Measurements from ENCODE around the gene ARSB. TPM values are rescaled to one million over a fixed set of nuclear protein-coding genes. Genes with fewer than 3 reads are reported as not detected.
A peak's percentile ranks its signal among the peaks of the same experiment; 100 is the strongest.

Gene ARSB
- total RNA-seq, 1 experiment from 2014 or later, result 11.4 TPM

DNA sequence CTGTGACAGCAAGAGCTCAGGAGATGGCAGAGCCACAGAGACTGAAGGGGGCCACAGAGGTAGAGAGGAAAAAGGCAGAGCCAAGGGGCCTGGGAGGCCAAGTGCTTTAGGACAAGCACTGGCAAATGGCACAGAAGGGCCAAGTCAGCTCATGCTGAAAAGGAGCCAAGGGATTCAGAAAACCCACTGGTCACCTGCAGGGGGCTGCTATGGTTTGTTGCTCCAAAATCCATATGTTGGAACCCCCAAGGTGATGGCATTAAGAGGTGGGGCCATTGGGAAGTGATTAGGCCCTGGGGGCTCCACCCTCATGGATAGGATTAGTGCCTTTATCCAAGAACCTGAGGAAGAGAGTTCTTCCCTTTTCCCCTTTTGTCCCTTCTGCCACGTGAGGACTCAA is 165.4 kb downstream of the ARSB start:
- Mint-ChIP-seq H3K9me3 (no peaks in the 10 kb centered on the region; a peak in 1 of 5 replicates), H3K27ac (peak overlapping the region in 1 of 3 experiments; percentile 18; a peak in 1 of 7 replicates), H3K4me1 (peaks cover 0 to 7% of the 10 kb centered on the region in 2 experiments; a peak in 1 of 4 replicates), H3K27me3 (ENCODE audit: low read depth) (no peaks in the 10 kb centered on the region), H3K36me3 (ENCODE audit: insufficient read depth in 1 of 3, low read depth in 3 of 3) (peaks cover 0 to 2% (median 0%) of the 10 kb centered on the region in 3 experiments; a peak in 2 of 7 replicates), H3K4me3 (no peak overlapping the region)
- Histone ChIP-seq H3K23me2 (ENCODE audit: insufficient read length, low read depth, low read length, poor library complexity, severe bottlenecking) (no peaks in the 10 kb centered on the region), H3K4me1 (ENCODE audit: insufficient read depth, low read length) (no peaks in the 10 kb centered on the region), H3K27me3 (ENCODE audit: insufficient read depth, low read length) (no peaks in the 10 kb centered on the region), H4K5ac (ENCODE audit: insufficient read length, low read depth, low read length) (no peak overlapping the region), H4K91ac (ENCODE audit: insufficient read length, low read depth, low read length) (no peak overlapping the region), H2BK20ac (ENCODE audit: low read depth, low read length, poor library complexity, severe bottlenecking) (no peak overlapping the region), H4K8ac (replicated peaks; ENCODE audit: insufficient read length, low read depth, low read length) (no peak overlapping the region), H2BK15ac (ENCODE audit: low read depth, low read length) (no peak overlapping the region), H3K4ac (ENCODE audit: low read depth, low read length) (no peak overlapping the region), H3K79me1 (ENCODE audit: insufficient read depth, low read depth, low read length, poor library complexity, severe bottlenecking) (no peaks in the 10 kb centered on the region), H2AK5ac (ENCODE audit: insufficient read length, low read length) (no peak overlapping the region), H2BK12ac (ENCODE audit: insufficient read length, low read depth, low read length) (no peak overlapping the region), H2AFZ (ENCODE audit: low read length) (no peak overlapping the region), H2BK5ac (ENCODE audit: insufficient read length, low read length) (no peak overlapping the region), H3K18ac (ENCODE audit: insufficient read length, low read depth, low read length) (no peak overlapping the region), H3T11ph (ENCODE audit: low read length) (no peak overlapping the region), H3K79me2 (ENCODE audit: insufficient read depth, low read length) (no peaks in the 10 kb centered on the region), H4K20me1 (ENCODE audit: control insufficient read depth, insufficient read depth, insufficient read length) (no peaks in the 10 kb centered on the region), H3K56ac (ENCODE audit: insufficient read length, low read depth, low read length) (no peak overlapping the region), H2BK120ac (ENCODE audit: low read depth, low read length, poor library complexity, severe bottlenecking) (no peak overlapping the region), H3K27ac (ENCODE audit: insufficient read length, low read depth, low read length) (no peak overlapping the region), H3K14ac (ENCODE audit: insufficient read depth, low read length) (no peak overlapping the region), H3K9ac (ENCODE audit: extremely low read depth, insufficient read length, low read length) (no peak overlapping the region), H3K9me3 (ENCODE audit: control insufficient read depth, low read depth, low read length) (no peaks in the 10 kb centered on the region), H3K23ac (ENCODE audit: insufficient read length, low read depth, low read length) (no peak overlapping the region), H3K4me2 (ENCODE audit: insufficient read depth, insufficient read length, low read length) (no peak overlapping the region)
- TF ChIP-seq, protein P1, sequence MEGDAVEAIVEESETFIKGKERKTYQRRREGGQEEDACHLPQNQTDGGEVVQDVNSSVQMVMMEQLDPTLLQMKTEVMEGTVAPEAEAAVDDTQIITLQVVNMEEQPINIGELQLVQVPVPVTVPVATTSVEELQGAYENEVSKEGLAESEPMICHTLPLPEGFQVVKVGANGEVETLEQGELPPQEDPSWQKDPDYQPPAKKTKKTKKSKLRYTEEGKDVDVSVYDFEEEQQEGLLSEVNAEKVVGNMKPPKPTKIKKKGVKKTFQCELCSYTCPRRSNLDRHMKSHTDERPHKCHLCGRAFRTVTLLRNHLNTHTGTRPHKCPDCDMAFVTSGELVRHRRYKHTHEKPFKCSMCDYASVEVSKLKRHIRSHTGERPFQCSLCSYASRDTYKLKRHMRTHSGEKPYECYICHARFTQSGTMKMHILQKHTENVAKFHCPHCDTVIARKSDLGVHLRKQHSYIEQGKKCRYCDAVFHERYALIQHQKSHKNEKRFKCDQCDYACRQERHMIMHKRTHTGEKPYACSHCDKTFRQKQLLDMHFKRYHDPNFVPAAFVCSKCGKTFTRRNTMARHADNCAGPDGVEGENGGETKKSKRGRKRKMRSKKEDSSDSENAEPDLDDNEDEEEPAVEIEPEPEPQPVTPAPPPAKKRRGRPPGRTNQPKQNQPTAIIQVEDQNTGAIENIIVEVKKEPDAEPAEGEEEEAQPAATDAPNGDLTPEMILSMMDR (conservative IDR thresholded peaks at IDR 0.05), result no peak; the same call in 2 of the 3 replicates
- no peak for DNase-seq
- no CpG with 5 or more reads among the region's 1 CpG for WGBS (ENCODE audit: extremely low coverage, insufficient read length, low lambda C conversion rate)

Data from H9 (cell line).